HepG2 (cell line): ENCODE results near the gene WDFY1. TPM values are rescaled to one million over a fixed set of nuclear protein-coding genes. Genes with fewer than 3 reads are reported as not detected.

Experiments
- CCAR2 ChIP-seq: fragments of 200-400 bp; formaldehyde crosslinking; optimal IDR thresholded peaks from 2 replicates; pipeline ENCODE3; 2018; ENCODE audit warnings: low read depth, mild to moderate bottlenecking, low read length, moderate library complexity
- CCDC6 ChIP-seq: sonication (generic); formaldehyde crosslinking; IDR thresholded peaks from 2 replicates; pipeline ENCODE4 v1.8.1; 2022; ENCODE audit warnings: mild to moderate bottlenecking, missing genetic modification reagents, moderate library complexity
- CHCHD3 ChIP-seq: sonication (generic); formaldehyde crosslinking; IDR thresholded peaks from 2 replicates; pipeline ENCODE4 v1.8.0; 2022; ENCODE audit warnings: mild to moderate bottlenecking, missing genetic modification reagents, moderate library complexity
- HMG20A ChIP-seq: IDR thresholded peaks from 2 replicates; pipeline ENCODE4 v1.6.1; 2016; ENCODE audit warnings: borderline replicate concordance
- HNF4G ChIP-seq, 2 experiments: sonication (generic) in 1 of 2; formaldehyde crosslinking in 1 of 2; IDR thresholded peaks; 2 replicates each; pipeline versions ENCODE4 v1.4.0 to v1.6.1; 2011 to 2020; ENCODE audit warnings: borderline replicate concordance in 2 of 2, low read depth in 2 of 2, mild to moderate bottlenecking in 2 of 2, low read length in 1 of 2, missing genetic modification reagents in 1 of 2, moderate library complexity in 1 of 2
- JARID2 ChIP-seq: sonication (generic); formaldehyde crosslinking; IDR thresholded peaks from 2 replicates; pipeline ENCODE4 v1.8.1; 2023; ENCODE audit warnings: missing genetic modification reagents, inconsistent platforms; ENCODE audit not compliant: insufficient replicate concordance
- KDM2A ChIP-seq: sonication (generic); formaldehyde crosslinking; IDR thresholded peaks from 2 replicates; pipeline ENCODE4 v1.4.0; 2020; ENCODE audit warnings: low read depth, missing genetic modification reagents, borderline replicate concordance
- KMT2A ChIP-seq: sonication (generic); formaldehyde crosslinking; IDR thresholded peaks from 2 replicates; pipeline ENCODE4 v1.4.0; 2020; ENCODE audit warnings: missing genetic modification reagents
- MYC ChIP-seq: sonication (generic); formaldehyde crosslinking; IDR thresholded peaks from 2 replicates; pipeline ENCODE4 v1.9.0; 2021; ENCODE audit warnings: missing genetic modification reagents, borderline replicate concordance
- NCOA5 ChIP-seq: sonication (generic); formaldehyde crosslinking; IDR thresholded peaks from 2 replicates; pipeline ENCODE4 v1.4.0; 2020; ENCODE audit warnings: missing genetic modification reagents
- SOX6 ChIP-seq, 2 experiments: fragments of 450-650 bp in 1 of 2; sonication (generic) in 1 of 2; formaldehyde crosslinking in 1 of 2; IDR thresholded peaks; 2 replicates each; pipeline versions ENCODE4 v1.4.0 to v1.6.1; 2017 to 2020; ENCODE audit warnings: antibody characterized with exemption in 1 of 2, mild to moderate bottlenecking in 1 of 2, missing genetic modification reagents in 1 of 2
- SRSF4 ChIP-seq: fragments of 200-400 bp; formaldehyde crosslinking; IDR thresholded peaks from one replicate; pipeline ENCODE4 v1.6.1; 2018; ENCODE audit warnings: mild to moderate bottlenecking, low read depth, low read length, moderate library complexity; ENCODE audit not compliant: poor library complexity, severe bottlenecking
- ZKSCAN5 ChIP-seq: sonication (generic); formaldehyde crosslinking; IDR thresholded peaks from 2 replicates; pipeline ENCODE4 v1.5.1; 2020; ENCODE audit warnings: mild to moderate bottlenecking, missing genetic modification reagents
- ZNF17 ChIP-seq: sonication (generic); formaldehyde crosslinking; IDR thresholded peaks from 2 replicates; pipeline ENCODE4 v1.5.0; 2020; ENCODE audit warnings: mild to moderate bottlenecking, missing genetic modification reagents
- ZNF292 ChIP-seq: sonication (generic); formaldehyde crosslinking; IDR thresholded peaks from 2 replicates; pipeline ENCODE4 v1.8.1; 2022; ENCODE audit warnings: mild to moderate bottlenecking, low read depth, missing genetic modification reagents, borderline replicate concordance
- ZNF577 ChIP-seq: sonication (generic); formaldehyde crosslinking; IDR thresholded peaks from 2 replicates; pipeline ENCODE4 v1.4.0; 2020; ENCODE audit warnings: mild to moderate bottlenecking, low read depth, missing genetic modification reagents, borderline replicate concordance
- ZNF615 ChIP-seq: sonication (generic); formaldehyde crosslinking; IDR thresholded peaks from 2 replicates; pipeline ENCODE4 v1.5.0; 2020; ENCODE audit warnings: mild to moderate bottlenecking, missing genetic modification reagents, borderline replicate concordance
- ZNF891 ChIP-seq: sonication (generic); formaldehyde crosslinking; IDR thresholded peaks from 2 replicates; pipeline ENCODE4 v1.5.0; 2020; ENCODE audit warnings: mild to moderate bottlenecking, missing genetic modification reagents
- ZSCAN25 ChIP-seq: sonication (generic); formaldehyde crosslinking; IDR thresholded peaks from 2 replicates; pipeline ENCODE4 v1.8.0; 2022; ENCODE audit warnings: mild to moderate bottlenecking, missing genetic modification reagents
- polyA plus RNA-seq, 8 experiments: library from polyadenylated mRNA; depleted of rRNA in 3 of 8; stranded (reverse) in 7 of 8; unstranded in 1 of 8; fragments of >200 nt; fragmentation: Illumina TruSeq in 4 of 8; extraction: Trizol in 4 of 8; gene quantifications; 2 replicates each; pipeline versions ENCODE4 v1.2.1 to v1.2.3, GENCODE V29; 2011 to 2016; ENCODE audit warnings: low read depth in 4 of 8, missing spikeins in 1 of 8, mixed read lengths in 1 of 8; ENCODE audit not compliant: insufficient read depth in 1 of 8
- total RNA-seq, 5 experiments: library from RNA; depleted of rRNA; stranded (reverse); fragments of >200 nt; fragmentation: Illumina TruSeq; extraction: Trizol; gene quantifications; 2 replicates each; pipeline ENCODE4 v1.2.3, GENCODE V29; 2016; ENCODE audit warnings: low read depth in 1 of 5
- TF ChIP-seq, protein P1 (sequence below): sonication (generic); formaldehyde crosslinking; IDR thresholded peaks from 2 replicates; pipeline ENCODE4 v1.5.0; 2020; ENCODE audit warnings: mild to moderate bottlenecking, missing genetic modification reagents, borderline replicate concordance
- TF ChIP-seq, protein P2 (sequence below): sonication (generic); formaldehyde crosslinking; IDR thresholded peaks from 2 replicates; pipeline ENCODE4 v1.5.1; 2020; ENCODE audit warnings: mild to moderate bottlenecking, missing genetic modification reagents, borderline replicate concordance

WDFY1 gene
- total and polyA plus RNA-seq, 2 of the 13 experiments (the other 11 are each of a cell fraction or from before 2014, with no cell fraction given), result 77.0 to 78.4 TPM

DNA sequence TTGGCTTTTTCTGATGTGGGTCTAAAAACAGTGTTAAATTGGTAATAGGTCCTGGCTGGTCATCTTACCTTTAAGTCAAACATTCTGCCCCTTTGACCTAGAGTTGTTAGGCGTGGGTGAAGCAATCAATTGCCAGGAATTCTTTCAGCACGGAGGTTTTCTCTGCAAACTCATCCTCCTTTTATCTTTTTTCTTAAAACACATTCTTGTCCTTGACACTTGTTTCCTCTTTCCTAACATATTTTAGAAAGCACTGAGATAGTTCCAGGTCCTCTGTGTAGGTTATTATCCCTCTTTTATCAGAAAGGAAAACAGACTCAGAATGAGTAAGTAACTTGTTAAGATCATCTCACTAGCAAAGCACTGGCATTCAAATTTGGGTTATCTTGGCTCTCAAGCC is 89.1 kb downstream of the WDFY1 start (continued):
- TF ChIP-seq HMG20A (CRISPR knock-in tag), result peak; percentile 47; the same call in 1 of the 2 replicates
- TF ChIP-seq SOX6 (IDR thresholded peaks at IDR 0.05), result no peak
- TF ChIP-seq SOX6 (CRISPR knock-in tag; IDR thresholded peaks at IDR 0.05), result no peak
- no peak for TF ChIP-seq CHCHD3 (CRISPR knock-in tag)
- TF ChIP-seq SRSF4, result no peak
- no peak for TF ChIP-seq KMT2A
- no peak for TF ChIP-seq CCDC6 (CRISPR knock-in tag)
- no peak for TF ChIP-seq ZSCAN25
- no peak for TF ChIP-seq ZNF615 (CRISPR knock-in tag)
- no peak for TF ChIP-seq ZNF891 (CRISPR knock-in tag)
- TF ChIP-seq ZNF292 (CRISPR knock-in tag), result no peak
- TF ChIP-seq HNF4G (IDR thresholded peaks at IDR 0.05; ENCODE audit: borderline replicate concordance, low read depth, low read length), result peak; percentile 17; the same call in 1 of the 2 replicates
- TF ChIP-seq HNF4G (CRISPR knock-in tag; IDR thresholded peaks at IDR 0.05; ENCODE audit: borderline replicate concordance, low read depth), result no peak
- TF ChIP-seq, protein P1, sequence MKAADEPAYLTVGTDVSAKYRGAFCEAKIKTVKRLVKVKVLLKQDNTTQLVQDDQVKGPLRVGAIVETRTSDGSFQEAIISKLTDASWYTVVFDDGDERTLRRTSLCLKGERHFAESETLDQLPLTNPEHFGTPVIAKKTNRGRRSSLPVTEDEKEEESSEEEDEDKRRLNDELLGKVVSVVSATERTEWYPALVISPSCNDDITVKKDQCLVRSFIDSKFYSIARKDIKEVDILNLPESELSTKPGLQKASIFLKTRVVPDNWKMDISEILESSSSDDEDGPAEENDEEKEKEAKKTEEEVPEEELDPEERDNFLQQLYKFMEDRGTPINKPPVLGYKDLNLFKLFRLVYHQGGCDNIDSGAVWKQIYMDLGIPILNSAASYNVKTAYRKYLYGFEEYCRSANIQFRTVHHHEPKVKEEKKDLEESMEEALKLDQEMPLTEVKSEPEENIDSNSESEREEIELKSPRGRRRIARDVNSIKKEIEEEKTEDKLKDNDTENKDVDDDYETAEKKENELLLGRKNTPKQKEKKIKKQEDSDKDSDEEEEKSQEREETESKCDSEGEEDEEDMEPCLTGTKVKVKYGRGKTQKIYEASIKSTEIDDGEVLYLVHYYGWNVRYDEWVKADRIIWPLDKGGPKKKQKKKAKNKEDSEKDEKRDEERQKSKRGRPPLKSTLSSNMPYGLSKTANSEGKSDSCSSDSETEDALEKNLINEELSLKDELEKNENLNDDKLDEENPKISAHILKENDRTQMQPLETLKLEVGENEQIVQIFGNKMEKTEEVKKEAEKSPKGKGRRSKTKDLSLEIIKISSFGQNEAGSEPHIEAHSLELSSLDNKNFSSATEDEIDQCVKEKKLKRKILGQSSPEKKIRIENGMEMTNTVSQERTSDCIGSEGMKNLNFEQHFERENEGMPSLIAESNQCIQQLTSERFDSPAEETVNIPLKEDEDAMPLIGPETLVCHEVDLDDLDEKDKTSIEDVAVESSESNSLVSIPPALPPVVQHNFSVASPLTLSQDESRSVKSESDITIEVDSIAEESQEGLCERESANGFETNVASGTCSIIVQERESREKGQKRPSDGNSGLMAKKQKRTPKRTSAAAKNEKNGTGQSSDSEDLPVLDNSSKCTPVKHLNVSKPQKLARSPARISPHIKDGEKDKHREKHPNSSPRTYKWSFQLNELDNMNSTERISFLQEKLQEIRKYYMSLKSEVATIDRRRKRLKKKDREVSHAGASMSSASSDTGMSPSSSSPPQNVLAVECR (CRISPR knock-in tag), result no peak
- TF ChIP-seq ZKSCAN5 (CRISPR knock-in tag), result no peak
- TF ChIP-seq NCOA5, result no peak
- TF ChIP-seq ZNF17, result no peak
- TF ChIP-seq, protein P2, sequence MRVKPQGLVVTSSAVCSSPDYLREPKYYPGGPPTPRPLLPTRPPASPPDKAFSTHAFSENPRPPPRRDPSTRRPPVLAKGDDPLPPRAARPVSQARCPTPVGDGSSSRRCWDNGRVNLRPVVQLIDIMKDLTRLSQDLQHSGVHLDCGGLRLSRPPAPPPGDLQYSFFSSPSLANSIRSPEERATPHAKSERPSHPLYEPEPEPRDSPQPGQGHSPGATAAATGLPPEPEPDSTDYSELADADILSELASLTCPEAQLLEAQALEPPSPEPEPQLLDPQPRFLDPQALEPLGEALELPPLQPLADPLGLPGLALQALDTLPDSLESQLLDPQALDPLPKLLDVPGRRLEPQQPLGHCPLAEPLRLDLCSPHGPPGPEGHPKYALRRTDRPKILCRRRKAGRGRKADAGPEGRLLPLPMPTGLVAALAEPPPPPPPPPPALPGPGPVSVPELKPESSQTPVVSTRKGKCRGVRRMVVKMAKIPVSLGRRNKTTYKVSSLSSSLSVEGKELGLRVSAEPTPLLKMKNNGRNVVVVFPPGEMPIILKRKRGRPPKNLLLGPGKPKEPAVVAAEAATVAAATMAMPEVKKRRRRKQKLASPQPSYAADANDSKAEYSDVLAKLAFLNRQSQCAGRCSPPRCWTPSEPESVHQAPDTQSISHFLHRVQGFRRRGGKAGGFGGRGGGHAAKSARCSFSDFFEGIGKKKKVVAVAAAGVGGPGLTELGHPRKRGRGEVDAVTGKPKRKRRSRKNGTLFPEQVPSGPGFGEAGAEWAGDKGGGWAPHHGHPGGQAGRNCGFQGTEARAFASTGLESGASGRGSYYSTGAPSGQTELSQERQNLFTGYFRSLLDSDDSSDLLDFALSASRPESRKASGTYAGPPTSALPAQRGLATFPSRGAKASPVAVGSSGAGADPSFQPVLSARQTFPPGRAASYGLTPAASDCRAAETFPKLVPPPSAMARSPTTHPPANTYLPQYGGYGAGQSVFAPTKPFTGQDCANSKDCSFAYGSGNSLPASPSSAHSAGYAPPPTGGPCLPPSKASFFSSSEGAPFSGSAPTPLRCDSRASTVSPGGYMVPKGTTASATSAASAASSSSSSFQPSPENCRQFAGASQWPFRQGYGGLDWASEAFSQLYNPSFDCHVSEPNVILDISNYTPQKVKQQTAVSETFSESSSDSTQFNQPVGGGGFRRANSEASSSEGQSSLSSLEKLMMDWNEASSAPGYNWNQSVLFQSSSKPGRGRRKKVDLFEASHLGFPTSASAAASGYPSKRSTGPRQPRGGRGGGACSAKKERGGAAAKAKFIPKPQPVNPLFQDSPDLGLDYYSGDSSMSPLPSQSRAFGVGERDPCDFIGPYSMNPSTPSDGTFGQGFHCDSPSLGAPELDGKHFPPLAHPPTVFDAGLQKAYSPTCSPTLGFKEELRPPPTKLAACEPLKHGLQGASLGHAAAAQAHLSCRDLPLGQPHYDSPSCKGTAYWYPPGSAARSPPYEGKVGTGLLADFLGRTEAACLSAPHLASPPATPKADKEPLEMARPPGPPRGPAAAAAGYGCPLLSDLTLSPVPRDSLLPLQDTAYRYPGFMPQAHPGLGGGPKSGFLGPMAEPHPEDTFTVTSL (CRISPR knock-in tag), result no peak
- no peak for TF ChIP-seq MYC (CRISPR knock-in tag)
- no peak for TF ChIP-seq CCAR2
- no peak for TF ChIP-seq ZNF577
- no peak for TF ChIP-seq KDM2A (CRISPR knock-in tag)
- no peak for TF ChIP-seq JARID2 (CRISPR knock-in tag)
